K562 (cell line): ENCODE measurements around the gene C12orf60. TPM values are rescaled to one million over a fixed set of nuclear protein-coding genes. Genes with fewer than 3 reads are reported as not detected.

Experiments used
- ATAC-seq: fragments of 200-7000 bp; cut with Tn5 transposase; 3 replicates; pipeline ENCODE4 v1.9.1; 2020; ENCODE audit warnings: moderate library complexity
- BruUV-seq: library from RNA; stranded (reverse); fragments of 400-500 nt; replicated peaks from 2 replicates; lab custom pipeline; 2021; lab: Mats Ljungman, UMichigan
- CTCF ChIA-PET: fragments of 300-600 bp; formaldehyde crosslinking; extraction: SDS; loops from one replicate; lab custom pipeline; 2021; ENCODE audit warnings: low intra/inter-chr PET ratio; lab: Yijun Ruan, JAX
- POLR2A ChIA-PET: fragments of 300-600, 350-650 bp; sonication (Branson Sonifier 250); formaldehyde crosslinking; extraction: SDS; loops from one replicate; lab custom pipeline; 2021; ENCODE audit warnings: antibody characterized with exemption, inconsistent platforms; lab: Yijun Ruan, JAX
- DNase-seq, 4 experiments: peaks; one replicate each; pipeline versions ENCODE4 v3.0.0 to v3.0.0-alpha.2; 2011 to 2018; ENCODE audit warnings: low spot score in 3 of 4, mixed read lengths in 3 of 4; ENCODE audit errors: extremely low read depth in 1 of 4
- FAIRE-seq: peaks from 2 replicates; lab custom pipeline; 2011; peaks lifted over from hg19 to GRCh38; lab: Jason Lieb, UNC
- H2AFZ ChIP-seq: 2 replicates; pipeline ENCODE4 v1.6.0; 2011; ENCODE audit warnings: low read depth, low read length, control low read depth, inconsistent platforms
- H3K27ac ChIP-seq: fragments of 200-600 bp; 3 replicates; pipeline ENCODE4 v1.8.0; 2011; ENCODE audit warnings: low read depth, mild to moderate bottlenecking, control low read depth, inconsistent platforms, low read length, moderate library complexity, mixed read lengths; ENCODE audit errors: extremely low read depth
- H3K27me3 ChIP-seq, 2 experiments: fragments of 300-600 bp in 1 of 2; 2 replicates in 1 of 2; 3 replicates in 1 of 2; pipeline versions ENCODE4 v1.6.0 to v1.8.0; 2011; ENCODE audit warnings: inconsistent platforms in 2 of 2, low read length in 2 of 2, mild to moderate bottlenecking in 1 of 2, mixed read lengths in 1 of 2, moderate library complexity in 1 of 2; ENCODE audit not compliant: control insufficient read depth in 2 of 2, insufficient read depth in 2 of 2
- H3K36me3 ChIP-seq: fragments of 300-600 bp; 3 replicates; pipeline ENCODE4 v1.8.0; 2011; ENCODE audit warnings: mild to moderate bottlenecking, low read length, inconsistent platforms; ENCODE audit not compliant: control insufficient read depth, insufficient read depth
- H3K4me1 ChIP-seq, 2 experiments: fragments of 200-600 bp in 1 of 2; replicated peaks in 1 of 2; 2 replicates in 1 of 2; 3 replicates in 1 of 2; pipeline versions ENCODE4 v1.5.1 to v1.8.0; 2011; ENCODE audit warnings: inconsistent platforms in 2 of 2, low read length in 2 of 2, mild to moderate bottlenecking in 1 of 2, mixed read lengths in 1 of 2, moderate library complexity in 1 of 2; ENCODE audit not compliant: control insufficient read depth in 2 of 2, insufficient read depth in 2 of 2
- H3K4me2 ChIP-seq: 2 replicates; pipeline ENCODE4 v1.6.1; 2011; ENCODE audit warnings: low read length, control low read depth, inconsistent platforms, mixed read lengths; ENCODE audit not compliant: insufficient read depth
- H3K4me3 ChIP-seq: fragments of 200-600 bp; sonication (generic), shearing (Covaris generic); 2 replicates; pipeline ENCODE4 v1.5.1; 2016; ENCODE audit warnings: control low read depth, inconsistent platforms
- H3K79me2 ChIP-seq: fragments of 200-600 bp; 3 replicates; pipeline ENCODE4 v1.8.0; 2011; ENCODE audit warnings: low read length, inconsistent platforms; ENCODE audit not compliant: control insufficient read depth, insufficient read depth
- H3K9ac ChIP-seq, 2 experiments: 2 replicates each; pipeline versions ENCODE4 v1.6.0 to v1.6.1; 2011; ENCODE audit warnings: low read depth in 2 of 2, low read length in 2 of 2, control low read depth in 1 of 2, inconsistent platforms in 1 of 2, mild to moderate bottlenecking in 1 of 2, mixed read lengths in 1 of 2; ENCODE audit not compliant: insufficient read depth in 1 of 2
- H3K9me1 ChIP-seq: one replicate; pipeline ENCODE4 v1.6.0; 2011; ENCODE audit warnings: inconsistent platforms, mild to moderate bottlenecking, low read length, moderate library complexity; ENCODE audit not compliant: control insufficient read depth, insufficient read depth
- H3K9me3 ChIP-seq: replicated peaks from 2 replicates; pipeline ENCODE4 v1.5.1; 2011; ENCODE audit warnings: low read depth, low read length, inconsistent platforms; ENCODE audit not compliant: control insufficient read depth, insufficient read depth
- H4K20me1 ChIP-seq: replicated peaks from 2 replicates; pipeline ENCODE4 v1.6.1; 2011; ENCODE audit warnings: low read length, inconsistent platforms, mixed read lengths; ENCODE audit not compliant: control insufficient read depth, insufficient read depth
- BCOR ChIP-seq: fragments of 450-650 bp; IDR thresholded peaks from 2 replicates; pipeline ENCODE4 v1.6.1; 2016
- CBX8 ChIP-seq: fragments of 200-600 bp; sonication (generic); IDR thresholded peaks from 2 replicates; pipeline ENCODE4 v1.6.1; 2012; ENCODE audit warnings: borderline replicate concordance, mixed run types, low read depth, mild to moderate bottlenecking, moderate library complexity, mixed read lengths, low read length, control low read depth, inconsistent platforms; ENCODE audit not compliant: poor library complexity, severe bottlenecking; ENCODE audit errors: extremely low read depth
- ELF4 ChIP-seq: fragments of 450-650 bp; formaldehyde crosslinking; IDR thresholded peaks from 2 replicates; pipeline ENCODE4 v1.4.0; 2022; ENCODE audit warnings: missing genetic modification characterization
- ETS1 ChIP-seq: conservative IDR thresholded peaks from 2 replicates; pipeline ENCODE4 v1.6.1; 2011; ENCODE audit warnings: low read depth, mild to moderate bottlenecking, low read length; ENCODE audit not compliant: control insufficient read depth
- LCOR ChIP-seq: sonication (generic); formaldehyde crosslinking; IDR thresholded peaks from 2 replicates; pipeline ENCODE4 v1.8.0; 2022; ENCODE audit warnings: mild to moderate bottlenecking, missing genetic modification reagents
- SMC3 ChIP-seq: conservative IDR thresholded peaks from 2 replicates; pipeline ENCODE4 v1.6.1; 2011; ENCODE audit warnings: low read depth, low read length, improper control_type of control experiment; ENCODE audit not compliant: insufficient read depth
- THRAP3 ChIP-seq: fragments of 450-650 bp; IDR thresholded peaks from 2 replicates; pipeline ENCODE4 v1.6.1; 2016; ENCODE audit warnings: mild to moderate bottlenecking, inconsistent platforms, borderline replicate concordance
- ZC3H11A ChIP-seq: IDR thresholded peaks from 2 replicates; pipeline ENCODE4 v1.6.1; 2012; ENCODE audit warnings: low read depth, low read length, improper control_type of control experiment
- ZNF143 ChIP-seq: sonication (generic); formaldehyde crosslinking; IDR thresholded peaks from 2 replicates; pipeline ENCODE4 v1.9.0; 2022; ENCODE audit warnings: mild to moderate bottlenecking, missing genetic modification reagents
- ZNF395 ChIP-seq: fragments of 200-800 bp; sonication (Bioruptor generic); IDR thresholded peaks from 2 replicates; pipeline ENCODE4 v1.6.1; 2017; ENCODE audit warnings: missing genetic modification characterization, missing compliant biosample characterization
- ZNF407 ChIP-seq: fragments of 450-650 bp; IDR thresholded peaks from 2 replicates; pipeline ENCODE4 v1.6.1; 2016; ENCODE audit warnings: low read depth
- ZNF511 ChIP-seq: sonication (generic); formaldehyde crosslinking; IDR thresholded peaks from 2 replicates; pipeline ENCODE4 v1.8.0; 2022; ENCODE audit warnings: mild to moderate bottlenecking, missing genetic modification reagents
- WGBS: fragments of 100-300 bp; shearing (Covaris generic); methylation state at CpG from one replicate; pipeline ENCODE4 v1.1.6; 2016; ENCODE audit warnings: low coverage, mixed read lengths; ENCODE audit not compliant: insufficient coverage; ENCODE audit errors: missing lambda C conversion rate; 5-methylcytosine and 5-hydroxymethylcytosine counted together
- in situ Hi-C: fragments of 300-500 bp; cut with MboI; formaldehyde crosslinking; loops from 4 replicates; pipeline ENCODE4 v1.15.0; 2018; ENCODE audit warnings: inconsistent platforms, mixed read lengths
- intact Hi-C: fragments of 100-400 bp; cut with micrococcal nuclease; formaldehyde crosslinking; loops from 2 replicates; pipeline ENCODE4 v1.14.2; 2022
- polyA plus RNA-seq, 8 experiments: library from polyadenylated mRNA; depleted of rRNA in 4 of 8; stranded (reverse) in 5 of 8; unstranded in 3 of 8; fragments of >200 nt; fragmentation: Nextera tagmentation in 2 of 8; fragmentation: Illumina TruSeq in 1 of 8; extraction: Ambion mirVana in 2 of 8; extraction: Trizol in 1 of 8; gene quantifications; 2 replicates each; pipeline versions ENCODE4 v1.2.1 to v1.2.3, GENCODE V29; 2011 to 2014; ENCODE audit warnings: inconsistent platforms in 1 of 8, missing spikeins in 1 of 8
- total RNA-seq, 7 experiments: library from RNA; depleted of rRNA in 6 of 7; stranded (reverse); fragments of >200 nt in 6 of 7; fragmentation: Illumina TruSeq in 2 of 7; extraction: Trizol in 2 of 7; gene quantifications; 2 replicates each; pipeline versions ENCODE4 v1.2.1 to v1.2.3, GENCODE V29; 2011 to 2021; ENCODE audit warnings: low replicate concordance in 1 of 7

C12orf60 gene
- total and polyA plus RNA-seq, 9 of the 15 experiments (the other 6 are each of a cell fraction or from before 2014, with no cell fraction given), result 0.41 to 4.4 (median 2.5) TPM

GRCh38 chr12:14827043-14827442, 23.6 kb downstream of the C12orf60 start:
- FAIRE-seq (no peak), DNase-seq (no peak), ATAC-seq (no peak)
- Histone ChIP-seq H3K9me3 (no peaks in the 10 kb centered on the region), H3K4me3 (no peak overlapping the region), H3K4me2 (no peak overlapping the region), H3K79me2 (no peaks in the 10 kb centered on the region), H3K9me1 (no peaks in the 10 kb centered on the region), H3K27me3 (no peaks in the 10 kb centered on the region), H3K27ac (no peak overlapping the region), H4K20me1 (no peaks in the 10 kb centered on the region), H3K4me1 (no peaks in the 10 kb centered on the region), H3K9ac (no peak overlapping the region), H2AFZ (no peak overlapping the region), H3K36me3 (no peaks in the 10 kb centered on the region)
- intact Hi-C loops, result no loop called here
- in situ Hi-C loops, result no loop called here
- 27% methylated on average over 2 of the region's 2 CpGs for WGBS
- BruUV-seq, result no TSS peak
- ChIA-PET CTCF (no interaction called here), POLR2A (no interaction called here)
- TF ChIP-seq CBX8 (no peak), SMC3 (no peak), LCOR (no peak), ZNF407 (no peak), ZNF395 (CRISPR knock-in tag) (no peak), ZNF511 (no peak), THRAP3 (no peak), ZNF143 (CRISPR knock-in tag) (no peak), ELF4 (CRISPR knock-in tag) (no peak), ZC3H11A (no peak), ETS1 (no peak), BCOR (no peak)
